Ovary (tissue), 9 donors: ENCODE results near the gene RPTOR. TPM values are rescaled to one million over a fixed set of nuclear protein-coding genes. Genes with fewer than 3 reads are reported as not detected.
A peak's percentile ranks its signal among the peaks of the same experiment; 100 is the strongest.

Experiments
- DNase-seq, 5 donors: peaks; one replicate each; pipeline ENCODE4 v3.0.0-alpha.2; 2019 to 2020
- H3K27ac ChIP-seq, 2 donors: fragments of 200-600 bp; one replicate each; pipeline versions ENCODE4 v1.5.1 to v1.8.0; 2019 to 2022
- H3K27me3 ChIP-seq: fragments of 200-600 bp; one replicate; pipeline ENCODE4 v1.8.0; 2022
- H3K36me3 ChIP-seq: fragments of 200-600 bp; sonication (generic); one replicate; pipeline ENCODE4 v1.5.1; 2019
- H3K4me1 ChIP-seq: one replicate; pipeline ENCODE4 v1.8.1; 2013; ENCODE audit warnings: mild to moderate bottlenecking, moderate library complexity; ENCODE audit not compliant: insufficient read depth
- H3K4me3 ChIP-seq: fragments of 200-600 bp; sonication (generic); one replicate; pipeline ENCODE4 v1.5.1; 2017
- H3K9me3 ChIP-seq, 2 donors: fragments of 200-600 bp in 1 of 2; sonication (generic) in 1 of 2; one replicate each; pipeline versions ENCODE4 v1.5.1 to v1.8.1; 2013 to 2019; ENCODE audit warnings: mild to moderate bottlenecking in 1 of 2, moderate library complexity in 1 of 2
- CTCF ChIP-seq, 3 donors: fragments of 450-650 bp in 2 of 3; fragments of 200-600 bp in 1 of 3; IDR thresholded peaks; one replicate each; pipeline versions ENCODE4 v1.5.1 to v1.8.0; 2016 to 2022; ENCODE audit warnings: antibody characterized with exemption in 3 of 3, mild to moderate bottlenecking in 1 of 3
- EP300 ChIP-seq: sonication (generic); formaldehyde crosslinking; IDR thresholded peaks from one replicate; pipeline ENCODE4 v1.6.1; 2017; ENCODE audit warnings: antibody characterized with exemption
- POLR2A ChIP-seq: fragments of 450-650 bp; IDR thresholded peaks from one replicate; pipeline ENCODE4 v1.6.1; 2017; ENCODE audit warnings: antibody characterized with exemption, mild to moderate bottlenecking, moderate library complexity
- WGBS, 3 donors: extraction: QIAGEN DNeasy Blood & Tissue Kit in 1 of 3; methylation state at CpG; one replicate each; pipeline versions ENCODE4 v1.1.5 to v1.1.7; 2013 to 2017; 5-methylcytosine and 5-hydroxymethylcytosine counted together
- intact Hi-C, 4 donors: fragments of 100-400 bp; cut with DNase I; formaldehyde crosslinking; loops; one replicate each; pipeline versions ENCODE4 v1.11.0 to v1.15.1; 2022 to 2023
- polyA plus RNA-seq, 2 donors: library from polyadenylated mRNA; stranded (reverse); fragments of 200-250 nt in 1 of 2; fragments of 350-450 nt in 1 of 2; fragmentation: Illumina TruSeq in 1 of 2; extraction: RNeasy Lipid Tissue Mini Kit (QIAGEN cat#74804) in 1 of 2; gene quantifications; one replicate each; pipeline ENCODE4 v1.2.3, GENCODE V29; 2013 to 2014
- total RNA-seq, 7 donors: library from RNA; depleted of rRNA in 2 of 7; stranded (reverse); fragments of >200 nt in 2 of 7; fragmentation: NEBNext Ultra II Directional in 3 of 7; extraction: Animal tissue kit (Norgen Biotek cat#: 25700) in 3 of 7; gene quantifications; one replicate each; pipeline versions ENCODE4 v1.1.0 to v1.2.4, GENCODE V29; 2016 to 2023
- donor health status: DM: no; HTN: no; CAD: no; lungs with moderate emphysema.
- donor health status: DM: no; HTN: no; CAD: no.
- donor health status: Bipolar disorder and iron deficiency.
- donor health status: DM: yes; HTN: yes; CAD: no.
- donor health status: DM: no; HTN: no; CAD: no.
- donor health status: DM: yes; HTN: yes; CAD: no.

RPTOR gene
- total and polyA plus RNA-seq, 9 donors = 11.1 to 41.9 (median 27.9) TPM

DNA sequence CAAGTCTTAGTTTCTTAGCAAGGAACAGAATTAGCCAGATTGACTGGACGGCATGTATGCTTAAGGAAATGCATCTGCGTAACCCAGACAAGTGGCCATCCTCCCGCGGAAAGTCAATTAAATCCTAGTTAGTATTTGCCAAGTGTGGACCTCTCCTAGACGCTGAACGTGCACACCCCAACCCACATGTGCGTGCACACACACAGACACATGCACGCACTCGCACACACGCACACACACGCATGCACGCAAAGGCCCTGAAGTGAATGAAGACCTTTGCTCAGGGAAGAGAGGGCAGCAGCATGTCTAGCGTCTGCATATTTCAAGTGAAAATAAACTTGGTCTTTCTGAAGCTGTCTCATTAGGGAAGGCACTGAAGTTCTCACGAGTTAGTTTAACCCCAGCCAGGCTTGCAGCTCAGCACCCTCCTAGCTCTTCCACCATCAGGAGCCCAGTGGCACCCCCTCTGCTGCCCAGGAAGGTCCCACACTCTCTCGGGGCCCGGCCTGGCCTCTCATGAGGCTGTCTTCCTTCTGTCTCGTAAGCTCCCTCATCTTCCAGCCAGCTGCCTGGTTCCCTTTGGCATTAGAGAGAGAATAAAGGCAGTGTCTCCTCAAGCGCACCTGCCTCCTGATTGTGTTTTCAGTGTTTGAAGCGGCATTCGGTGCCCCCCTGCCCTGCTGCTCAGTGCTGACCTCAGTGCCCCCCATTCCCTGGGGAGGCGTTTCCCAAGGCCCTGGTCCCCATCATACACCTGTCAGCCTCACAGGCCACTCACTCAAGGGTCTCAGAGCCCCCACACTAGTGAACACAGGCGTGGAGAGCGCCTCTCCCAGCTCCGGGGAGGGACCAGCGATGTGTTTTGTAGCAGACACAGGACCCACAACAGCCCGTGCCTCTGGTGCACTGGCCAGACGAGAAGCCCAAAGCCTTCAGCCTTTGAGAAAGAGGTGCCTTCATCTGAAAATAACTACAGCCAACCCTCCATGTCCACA is 394.8 kb downstream of the RPTOR start:
- peak in 1 of 5 donors; percentile 30 for DNase-seq
- Histone ChIP-seq H3K4me3 (no peak overlapping the region), H3K9me3 (no peaks in the 10 kb centered on the region), H3K36me3 (no peaks in the 10 kb centered on the region), H3K27me3 (no peaks in the 10 kb centered on the region), H3K27ac (no peak overlapping the region), H3K4me1 (peaks cover 13% of the 10 kb centered on the region)
- TF ChIP-seq CTCF (IDR thresholded peaks at IDR 0.05) (no peak), EP300 (no peak), POLR2A (no peak)
- intact Hi-C loops = no loop called here
- 92 to 93% (median 93%) methylated on average over 27 of the region's 27 CpGs for WGBS, 3 donors

DNA sequence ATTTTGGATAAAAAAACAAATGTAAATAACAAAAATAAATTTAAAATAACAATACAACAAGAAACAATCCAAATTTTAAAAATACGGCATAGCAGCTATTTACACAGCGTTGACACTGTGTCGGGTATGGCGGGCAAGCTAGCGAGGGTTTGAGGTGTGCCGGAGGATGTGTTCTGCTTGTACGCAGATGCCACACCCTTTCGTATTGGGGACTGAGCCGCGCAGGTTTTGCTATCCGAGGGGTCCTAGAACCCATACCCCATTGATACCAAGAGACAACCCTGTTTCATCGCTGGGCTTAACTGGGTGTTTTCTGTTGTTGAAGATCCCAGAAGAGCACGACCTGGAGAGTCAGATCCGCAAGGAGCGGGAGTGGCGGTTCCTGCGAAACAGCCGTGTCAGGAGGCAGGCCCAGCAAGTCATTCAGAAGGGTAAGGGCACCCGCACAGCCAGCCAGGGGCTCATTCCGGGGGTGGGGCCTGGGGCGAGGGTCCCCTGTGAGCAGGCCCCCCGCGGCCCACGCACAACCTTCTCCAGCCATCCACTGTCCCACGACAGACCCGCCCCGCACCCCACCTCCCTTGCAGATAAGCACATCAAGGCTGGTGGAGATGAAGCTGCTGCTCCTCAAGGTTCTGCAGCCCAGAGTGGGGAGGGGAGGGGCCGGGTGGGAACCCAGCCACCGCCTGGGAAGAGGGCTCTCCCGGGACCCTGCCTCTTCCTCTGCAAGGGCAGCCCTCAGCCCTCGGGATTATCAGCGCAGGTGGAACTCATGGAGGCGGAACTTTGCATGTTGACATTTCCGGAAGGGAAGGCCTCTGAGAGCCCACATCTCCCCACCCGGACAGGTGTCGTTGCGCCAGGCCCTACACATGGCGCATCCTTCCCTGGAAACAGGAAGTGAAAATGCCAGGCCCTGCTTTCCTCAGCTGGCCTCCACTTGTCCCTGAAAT is 395.8 kb downstream of the RPTOR start:
- peaks cover 13% of the 10 kb centered on the region for H3K4me1 ChIP-seq
- 92 to 93% (median 93%) methylated on average over 36 to 38 of the region's 38 CpGs for WGBS, 3 donors
- intact Hi-C loops = no loop called here
- TF ChIP-seq POLR2A = no peak
- no peak for TF ChIP-seq EP300
- TF ChIP-seq CTCF (IDR thresholded peaks at IDR 0.05) = no peak
- DNase-seq = peak in 2 of 5 donors; percentile 27 to 37
- H3K9me3 ChIP-seq = no peaks in the 10 kb centered on the region
- no peaks in the 10 kb centered on the region for H3K36me3 ChIP-seq
- no peak overlapping the region for H3K4me3 ChIP-seq
- H3K27ac ChIP-seq = no peak overlapping the region
- H3K27me3 ChIP-seq = no peaks in the 10 kb centered on the region

DNA sequence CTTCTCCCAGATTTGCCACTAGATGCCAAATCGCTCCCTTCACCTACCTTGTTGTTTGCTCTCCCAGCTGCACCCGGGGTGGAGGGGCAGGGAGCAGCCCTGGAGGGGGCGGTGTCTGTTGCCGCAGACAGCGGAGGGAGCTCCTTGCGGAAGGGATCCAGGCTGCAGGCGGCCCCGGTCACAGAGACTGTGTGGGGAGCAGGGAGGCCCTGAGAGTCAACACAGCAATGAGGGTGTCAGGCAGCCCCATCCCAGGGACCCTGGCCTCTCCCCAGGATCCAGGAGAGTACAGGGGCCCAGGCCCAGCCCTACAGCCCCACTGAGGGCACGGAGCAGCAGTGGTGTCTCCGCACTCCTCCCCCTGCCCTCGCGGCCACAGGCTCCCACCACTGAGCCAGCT is 396.5 kb downstream of the RPTOR start:
- Histone ChIP-seq H3K27me3 (no peaks in the 10 kb centered on the region), H3K36me3 (no peaks in the 10 kb centered on the region), H3K4me1 (peaks cover 13% of the 10 kb centered on the region), H3K4me3 (no peak overlapping the region), H3K27ac (no peak overlapping the region), H3K9me3 (no peaks in the 10 kb centered on the region)
- no peak for TF ChIP-seq CTCF (IDR thresholded peaks at IDR 0.05)
- TF ChIP-seq EP300 = no peak
- TF ChIP-seq POLR2A = no peak
- intact Hi-C loops = no loop called here
- DNase-seq = peak in 2 of 5 donors; percentile 23 to 37
- WGBS, 3 donors = 91 to 92% (median 92%) methylated on average over 12 of the region's 12 CpGs

DNA sequence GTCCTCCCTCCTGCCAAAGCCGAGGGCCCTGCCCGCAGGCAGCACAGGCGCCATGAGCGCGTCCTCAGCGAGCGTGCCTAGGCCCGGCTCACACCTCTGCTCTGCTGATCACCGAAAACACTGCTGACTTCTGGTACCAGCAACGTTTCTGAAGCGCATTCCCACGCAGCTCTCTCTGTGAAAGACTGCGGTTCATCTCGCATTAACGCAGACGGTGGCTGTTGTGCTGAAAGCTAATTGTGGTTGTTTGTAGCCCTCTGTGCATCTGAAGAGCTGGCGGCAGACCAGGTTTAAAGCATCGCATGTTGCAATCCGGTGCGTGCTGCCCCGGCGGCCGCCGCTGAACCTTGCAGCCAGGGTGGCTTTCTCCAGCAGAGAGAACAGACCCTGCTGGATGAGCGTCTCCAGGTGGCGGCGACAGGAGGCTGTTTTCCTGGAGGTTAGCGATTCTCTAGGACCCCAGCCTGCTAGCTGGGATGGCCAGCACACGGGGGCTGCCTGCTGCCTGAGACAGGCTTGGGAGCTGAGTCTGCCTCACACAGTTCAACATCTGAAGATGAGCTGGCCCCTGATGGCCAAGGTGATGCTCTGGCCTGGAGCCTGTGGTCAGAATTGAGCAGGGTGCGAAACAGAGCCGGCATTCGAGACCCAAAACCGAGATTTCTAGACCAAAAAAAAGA is 397.2 kb downstream of the RPTOR start:
- Histone ChIP-seq H3K27me3 (no peaks in the 10 kb centered on the region), H3K36me3 (no peaks in the 10 kb centered on the region), H3K4me3 (no peak overlapping the region), H3K9me3 (no peaks in the 10 kb centered on the region), H3K4me1 (peaks cover 13% of the 10 kb centered on the region), H3K27ac (peak overlapping the region in 1 of 2 donors; percentile 65)
- peak in 1 of 3 donors; percentile 23 for TF ChIP-seq CTCF (IDR thresholded peaks at IDR 0.05)
- no peak for TF ChIP-seq POLR2A
- intact Hi-C loops = no loop called here
- whole genome bisulfite sequencing, 3 donors = 37 to 47% (median 43%) methylated on average over 32 to 33 of the region's 33 CpGs
- peak; percentile 67 to 82 (median 71) for DNase-seq
